ENCODE data around the gene PLS1.

PLS1 gene

GRCh38 chr3:142650001-142650693, 54.0 kb downstream of the PLS1 start:
- TF ChIP-seq, protein P1, sequence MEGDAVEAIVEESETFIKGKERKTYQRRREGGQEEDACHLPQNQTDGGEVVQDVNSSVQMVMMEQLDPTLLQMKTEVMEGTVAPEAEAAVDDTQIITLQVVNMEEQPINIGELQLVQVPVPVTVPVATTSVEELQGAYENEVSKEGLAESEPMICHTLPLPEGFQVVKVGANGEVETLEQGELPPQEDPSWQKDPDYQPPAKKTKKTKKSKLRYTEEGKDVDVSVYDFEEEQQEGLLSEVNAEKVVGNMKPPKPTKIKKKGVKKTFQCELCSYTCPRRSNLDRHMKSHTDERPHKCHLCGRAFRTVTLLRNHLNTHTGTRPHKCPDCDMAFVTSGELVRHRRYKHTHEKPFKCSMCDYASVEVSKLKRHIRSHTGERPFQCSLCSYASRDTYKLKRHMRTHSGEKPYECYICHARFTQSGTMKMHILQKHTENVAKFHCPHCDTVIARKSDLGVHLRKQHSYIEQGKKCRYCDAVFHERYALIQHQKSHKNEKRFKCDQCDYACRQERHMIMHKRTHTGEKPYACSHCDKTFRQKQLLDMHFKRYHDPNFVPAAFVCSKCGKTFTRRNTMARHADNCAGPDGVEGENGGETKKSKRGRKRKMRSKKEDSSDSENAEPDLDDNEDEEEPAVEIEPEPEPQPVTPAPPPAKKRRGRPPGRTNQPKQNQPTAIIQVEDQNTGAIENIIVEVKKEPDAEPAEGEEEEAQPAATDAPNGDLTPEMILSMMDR (IDR thresholded peaks at IDR 0.05): no peak

DNA sequence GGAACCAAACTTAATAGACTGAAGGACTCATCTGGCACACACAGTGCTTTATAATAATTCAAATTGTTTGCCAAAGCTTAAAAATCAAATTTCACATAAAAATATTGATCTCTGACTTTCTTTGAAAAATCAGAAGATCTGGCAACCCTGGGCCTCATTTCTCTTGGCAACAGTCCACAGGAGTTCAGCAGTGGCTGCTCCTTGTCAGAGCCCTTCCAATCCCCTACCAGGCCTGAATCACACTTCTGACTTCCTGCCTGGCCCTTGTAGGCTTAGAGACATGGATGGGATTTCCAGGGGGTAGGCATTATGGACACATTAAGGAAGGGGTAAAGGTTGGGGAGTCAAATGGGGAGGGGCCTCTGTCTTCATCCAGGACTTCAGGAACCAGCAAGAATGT, 55.5 kb downstream of the PLS1 start:
- TF ChIP-seq, protein P1 (IDR thresholded peaks at IDR 0.05): no peak

DNA sequence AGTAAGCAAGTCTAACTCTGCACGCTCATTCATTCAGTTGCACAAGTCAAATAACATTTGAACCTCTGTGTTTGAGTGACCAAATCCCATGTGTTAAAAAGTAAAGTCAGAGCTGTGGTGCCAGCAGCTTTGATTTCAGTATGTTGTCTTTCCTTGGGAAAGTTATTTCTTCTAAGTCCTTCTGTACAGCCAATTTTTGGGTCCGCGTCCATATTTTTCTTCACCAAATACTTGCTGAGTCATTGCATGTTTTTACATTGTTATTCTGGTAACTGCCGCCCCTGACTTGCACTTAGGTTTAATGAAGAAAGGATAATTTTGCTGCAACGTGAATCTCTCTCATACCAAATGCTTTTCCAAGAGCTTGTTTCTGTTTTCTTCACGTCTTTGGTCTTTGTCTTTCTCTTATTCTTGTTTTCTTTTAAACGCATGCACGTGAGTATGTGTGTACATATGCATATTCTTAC, 56.7 kb downstream of the PLS1 start:
- TF ChIP-seq, protein P1 (IDR thresholded peaks at IDR 0.05): no peak

- TF ChIP-seq, protein P1 (IDR thresholded peaks at IDR 0.05): no peak
Measured at GRCh38 chr3:142656575-142656974, 60.4 kb downstream of the PLS1 start.

GRCh38 chr3:142657033-142657432, 60.8 kb downstream of the PLS1 start:
- TF ChIP-seq, protein P1 (IDR thresholded peaks at IDR 0.05): no peak

DNA sequence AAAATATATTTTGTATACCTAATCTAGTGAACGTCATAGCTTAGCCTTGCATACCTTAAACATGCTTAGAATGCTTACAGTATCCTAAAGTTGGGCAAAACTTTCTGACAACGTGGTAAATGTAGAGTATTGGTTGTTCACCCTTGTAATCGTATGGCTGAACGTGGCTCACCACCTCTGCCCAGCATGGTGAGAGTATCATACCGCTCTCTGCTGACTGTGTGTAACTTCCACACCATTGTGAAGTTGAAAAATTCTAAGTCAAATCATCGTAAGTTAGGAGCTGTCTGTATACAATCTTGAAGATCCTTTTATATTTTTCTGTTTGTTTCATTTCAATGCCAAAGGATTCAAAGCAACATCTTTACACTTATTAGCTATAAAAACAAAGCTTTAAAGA, 64.2 kb downstream of the PLS1 start:
- TF ChIP-seq, protein P1 (IDR thresholded peaks at IDR 0.05): no peak

DNA sequence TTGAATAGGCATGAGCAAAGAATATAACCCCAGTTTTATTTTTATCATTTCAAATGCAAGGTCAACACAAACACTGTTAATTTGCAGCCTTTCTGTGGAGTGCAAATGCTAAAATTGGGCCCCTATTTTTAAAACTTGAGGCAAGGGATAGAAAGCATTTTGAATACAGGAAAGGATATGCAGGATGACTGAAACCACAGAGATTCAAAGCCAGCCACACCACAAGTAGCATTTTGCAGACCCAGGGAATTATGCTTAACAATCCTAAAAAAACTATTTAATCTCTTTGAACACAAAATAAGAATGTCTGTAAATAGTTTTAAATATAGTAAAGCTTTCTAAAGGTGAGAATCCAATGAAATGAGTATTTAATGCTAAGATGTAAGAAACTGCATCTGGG, 64.7 kb downstream of the PLS1 start:
- TF ChIP-seq, protein P1 (IDR thresholded peaks at IDR 0.05): no peak

GRCh38 chr3:142663865-142664264, 67.7 kb downstream of the PLS1 start:
- TF ChIP-seq, protein P1 (IDR thresholded peaks at IDR 0.05): no peak
